K562 (cell line): ENCODE measurements around the gene FOXJ1. TPM values are rescaled to one million over a fixed set of nuclear protein-coding genes. Genes with fewer than 3 reads are reported as not detected.

Experiments
- ATAC-seq: fragments of 200-7000 bp; cut with Tn5 transposase; 3 replicates; pipeline ENCODE4 v1.9.1; 2020; ENCODE audit warnings: moderate library complexity
- BruUV-seq: library from RNA; stranded (reverse); fragments of 400-500 nt; replicated peaks from 2 replicates; lab custom pipeline; 2021; lab: Mats Ljungman, UMichigan
- CTCF ChIA-PET: fragments of 300-600 bp; formaldehyde crosslinking; extraction: SDS; loops from one replicate; lab custom pipeline; 2021; ENCODE audit warnings: low intra/inter-chr PET ratio; lab: Yijun Ruan, JAX
- POLR2A ChIA-PET: fragments of 300-600, 350-650 bp; sonication (Branson Sonifier 250); formaldehyde crosslinking; extraction: SDS; loops from one replicate; lab custom pipeline; 2021; ENCODE audit warnings: antibody characterized with exemption, inconsistent platforms; lab: Yijun Ruan, JAX
- DNase-seq, 4 experiments: peaks; one replicate each; pipeline versions ENCODE4 v3.0.0 to v3.0.0-alpha.2; 2011 to 2018; ENCODE audit warnings: low spot score in 3 of 4, mixed read lengths in 3 of 4; ENCODE audit errors: extremely low read depth in 1 of 4
- FAIRE-seq: peaks from 2 replicates; lab custom pipeline; 2011; peaks lifted over from hg19 to GRCh38; lab: Jason Lieb, UNC
- H2AFZ ChIP-seq: 2 replicates; pipeline ENCODE4 v1.6.0; 2011; ENCODE audit warnings: low read depth, low read length, control low read depth, inconsistent platforms
- H3K27ac ChIP-seq: fragments of 200-600 bp; 3 replicates; pipeline ENCODE4 v1.8.0; 2011; ENCODE audit warnings: low read depth, mild to moderate bottlenecking, control low read depth, inconsistent platforms, low read length, moderate library complexity, mixed read lengths; ENCODE audit errors: extremely low read depth
- H3K27me3 ChIP-seq, 2 experiments: fragments of 300-600 bp in 1 of 2; 2 replicates in 1 of 2; 3 replicates in 1 of 2; pipeline versions ENCODE4 v1.6.0 to v1.8.0; 2011; ENCODE audit warnings: inconsistent platforms in 2 of 2, low read length in 2 of 2, mild to moderate bottlenecking in 1 of 2, mixed read lengths in 1 of 2, moderate library complexity in 1 of 2; ENCODE audit not compliant: control insufficient read depth in 2 of 2, insufficient read depth in 2 of 2
- H3K36me3 ChIP-seq: fragments of 300-600 bp; 3 replicates; pipeline ENCODE4 v1.8.0; 2011; ENCODE audit warnings: mild to moderate bottlenecking, low read length, inconsistent platforms; ENCODE audit not compliant: control insufficient read depth, insufficient read depth
- H3K4me1 ChIP-seq, 2 experiments: fragments of 200-600 bp in 1 of 2; replicated peaks in 1 of 2; 2 replicates in 1 of 2; 3 replicates in 1 of 2; pipeline versions ENCODE4 v1.5.1 to v1.8.0; 2011; ENCODE audit warnings: inconsistent platforms in 2 of 2, low read length in 2 of 2, mild to moderate bottlenecking in 1 of 2, mixed read lengths in 1 of 2, moderate library complexity in 1 of 2; ENCODE audit not compliant: control insufficient read depth in 2 of 2, insufficient read depth in 2 of 2
- H3K4me2 ChIP-seq: 2 replicates; pipeline ENCODE4 v1.6.1; 2011; ENCODE audit warnings: low read length, control low read depth, inconsistent platforms, mixed read lengths; ENCODE audit not compliant: insufficient read depth
- H3K4me3 ChIP-seq: fragments of 200-600 bp; sonication (generic), shearing (Covaris generic); 2 replicates; pipeline ENCODE4 v1.5.1; 2016; ENCODE audit warnings: control low read depth, inconsistent platforms
- H3K79me2 ChIP-seq: fragments of 200-600 bp; 3 replicates; pipeline ENCODE4 v1.8.0; 2011; ENCODE audit warnings: low read length, inconsistent platforms; ENCODE audit not compliant: control insufficient read depth, insufficient read depth
- H3K9ac ChIP-seq, 2 experiments: 2 replicates each; pipeline versions ENCODE4 v1.6.0 to v1.6.1; 2011; ENCODE audit warnings: low read depth in 2 of 2, low read length in 2 of 2, control low read depth in 1 of 2, inconsistent platforms in 1 of 2, mild to moderate bottlenecking in 1 of 2, mixed read lengths in 1 of 2; ENCODE audit not compliant: insufficient read depth in 1 of 2
- H3K9me1 ChIP-seq: one replicate; pipeline ENCODE4 v1.6.0; 2011; ENCODE audit warnings: inconsistent platforms, mild to moderate bottlenecking, low read length, moderate library complexity; ENCODE audit not compliant: control insufficient read depth, insufficient read depth
- H3K9me3 ChIP-seq: replicated peaks from 2 replicates; pipeline ENCODE4 v1.5.1; 2011; ENCODE audit warnings: low read depth, low read length, inconsistent platforms; ENCODE audit not compliant: control insufficient read depth, insufficient read depth
- H4K20me1 ChIP-seq: replicated peaks from 2 replicates; pipeline ENCODE4 v1.6.1; 2011; ENCODE audit warnings: low read length, inconsistent platforms, mixed read lengths; ENCODE audit not compliant: control insufficient read depth, insufficient read depth
- CXXC5 ChIP-seq: fragments of 250-450 bp; sonication (Bioruptor Pico); IDR thresholded peaks from 2 replicates; pipeline ENCODE4 v1.8.0; 2022; ENCODE audit warnings: inconsistent platforms, mild to moderate bottlenecking, moderate library complexity
- HSF4 ChIP-seq: fragments of 250-450 bp; sonication (Bioruptor Pico); IDR thresholded peaks from 2 replicates; pipeline ENCODE4 v2.1.2; 2022; ENCODE audit warnings: mild to moderate bottlenecking, moderate library complexity, borderline replicate concordance
- SMAD4 ChIP-seq: fragments of 250-450 bp; sonication (Bioruptor Pico); conservative IDR thresholded peaks from 2 replicates; pipeline ENCODE4 v1.8.0; 2021; ENCODE audit warnings: inconsistent platforms, mild to moderate bottlenecking, moderate library complexity
- WGBS: fragments of 100-300 bp; shearing (Covaris generic); methylation state at CpG from one replicate; pipeline ENCODE4 v1.1.6; 2016; ENCODE audit warnings: low coverage, mixed read lengths; ENCODE audit not compliant: insufficient coverage; ENCODE audit errors: missing lambda C conversion rate; 5-methylcytosine and 5-hydroxymethylcytosine counted together
- in situ Hi-C: fragments of 300-500 bp; cut with MboI; formaldehyde crosslinking; loops from 4 replicates; pipeline ENCODE4 v1.15.0; 2018; ENCODE audit warnings: inconsistent platforms, mixed read lengths
- intact Hi-C: fragments of 100-400 bp; cut with micrococcal nuclease; formaldehyde crosslinking; loops from 2 replicates; pipeline ENCODE4 v1.14.2; 2022
- polyA plus RNA-seq, 8 experiments: library from polyadenylated mRNA; depleted of rRNA in 4 of 8; stranded (reverse) in 5 of 8; unstranded in 3 of 8; fragments of >200 nt; fragmentation: Nextera tagmentation in 2 of 8; fragmentation: Illumina TruSeq in 1 of 8; extraction: Ambion mirVana in 2 of 8; extraction: Trizol in 1 of 8; gene quantifications; 2 replicates each; pipeline versions ENCODE4 v1.2.1 to v1.2.3, GENCODE V29; 2011 to 2014; ENCODE audit warnings: inconsistent platforms in 1 of 8, missing spikeins in 1 of 8
- total RNA-seq, 7 experiments: library from RNA; depleted of rRNA in 6 of 7; stranded (reverse); fragments of >200 nt in 6 of 7; fragmentation: Illumina TruSeq in 2 of 7; extraction: Trizol in 2 of 7; gene quantifications; 2 replicates each; pipeline versions ENCODE4 v1.2.1 to v1.2.3, GENCODE V29; 2011 to 2021; ENCODE audit warnings: low replicate concordance in 1 of 7
- TF ChIP-seq, protein P1 (sequence below): sonication (generic); IDR thresholded peaks from 2 replicates; pipeline ENCODE4 v1.6.1; 2016

FOXJ1 gene
- total and polyA plus RNA-seq, 9 of the 15 experiments (the other 6 are each of a cell fraction or from before 2014, with no cell fraction given): 0.07 TPM; not detected in 8

DNA sequence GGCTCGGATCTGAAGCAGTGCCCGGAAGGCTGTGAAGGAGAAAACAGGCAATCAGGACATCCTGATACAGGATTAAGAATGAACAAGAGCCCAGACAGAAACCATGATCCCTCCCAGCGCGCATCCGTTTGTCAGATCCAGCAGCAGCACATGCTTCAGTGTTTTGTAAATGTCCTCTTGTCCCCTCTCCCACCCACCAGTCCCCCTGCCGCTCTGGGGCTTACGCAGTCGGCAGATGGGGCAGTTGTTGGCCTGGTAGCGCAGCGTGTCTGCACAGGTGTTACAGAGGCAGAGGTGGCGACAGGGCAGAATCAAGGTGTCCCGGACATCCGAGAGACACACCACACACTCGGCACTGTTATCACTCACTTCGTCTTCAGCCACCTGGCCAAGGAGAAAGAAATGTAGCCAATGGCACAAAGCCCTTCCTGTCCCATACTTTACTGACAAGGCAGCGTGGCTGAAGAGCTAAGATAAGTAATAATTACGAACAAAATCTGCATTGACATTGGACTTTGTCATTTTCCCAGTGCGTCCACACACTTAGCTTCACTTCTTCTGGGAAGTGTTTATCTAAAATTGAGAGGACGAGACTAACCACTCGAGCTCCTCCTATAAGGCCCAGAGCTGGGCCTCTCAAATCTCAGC, 20.7 kb upstream of the FOXJ1 start (continued):
- peak; percentile 42; the same call in 1 of the 2 replicates for TF ChIP-seq SMAD4 (CRISPR knock-in tag)
- peak; percentile 42; the same call in 1 of the 2 replicates for TF ChIP-seq CXXC5 (CRISPR knock-in tag)

- Histone ChIP-seq H3K36me3 (peaks cover 71% of the 10 kb centered on the region), H3K9ac (peak overlapping the region in 1 of 2 experiments; percentile 46; a peak in 1 of 4 replicates), H3K4me2 (no peak overlapping the region), H3K4me1 (peaks cover 5 to 9% of the 10 kb centered on the region in 2 experiments; a peak in 4 of 5 replicates), H3K79me2 (no peaks in the 10 kb centered on the region), H3K4me3 (no peak overlapping the region), H3K27ac (no peak overlapping the region), H3K9me3 (no peaks in the 10 kb centered on the region), H3K27me3 (no peaks in the 10 kb centered on the region), H4K20me1 (no peaks in the 10 kb centered on the region), H2AFZ (no peak overlapping the region), H3K9me1 (no peaks in the 10 kb centered on the region)
- TF ChIP-seq, protein P1, sequence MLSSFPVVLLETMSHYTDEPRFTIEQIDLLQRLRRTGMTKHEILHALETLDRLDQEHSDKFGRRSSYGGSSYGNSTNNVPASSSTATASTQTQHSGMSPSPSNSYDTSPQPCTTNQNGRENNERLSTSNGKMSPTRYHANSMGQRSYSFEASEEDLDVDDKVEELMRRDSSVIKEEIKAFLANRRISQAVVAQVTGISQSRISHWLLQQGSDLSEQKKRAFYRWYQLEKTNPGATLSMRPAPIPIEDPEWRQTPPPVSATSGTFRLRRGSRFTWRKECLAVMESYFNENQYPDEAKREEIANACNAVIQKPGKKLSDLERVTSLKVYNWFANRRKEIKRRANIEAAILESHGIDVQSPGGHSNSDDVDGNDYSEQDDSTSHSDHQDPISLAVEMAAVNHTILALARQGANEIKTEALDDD: 0 out of 2 replicates have a peak, but pooled peaks have one; percentile 47
- TF ChIP-seq HSF4 (CRISPR knock-in tag): no peak
- WGBS: 71% methylated on average over 8 of the region's 8 CpGs
- ATAC-seq: no peak
- POLR2A ChIA-PET: interaction anchor here (1.0 kb wide), 1 partner anchor 11 kb away, joined by 4 read pairs; no protein-coding TSS in a partner anchor
- FAIRE-seq: no peak
- DNase-seq: no peak
- intact Hi-C loops: no loop called here
- CTCF ChIA-PET: no interaction called here
- no TSS peak for BruUV-seq
- in situ Hi-C loops: no loop called here
These were observed 20.0 kb upstream of the FOXJ1 start for GRCh38 chr17:76160896-76161528.
